Mucosa of descending colon (tissue), 3 donors: Measurements from ENCODE around the gene SOX8. TPM values are rescaled to one million over a fixed set of nuclear protein-coding genes. Genes with fewer than 3 reads are reported as not detected.

Source experiments
- ATAC-seq: fragments of 200-7000 bp; cut with Tn5 transposase; one replicate; pipeline ENCODE4 v1.9.1; 2020; ENCODE audit warnings: mild to moderate bottlenecking, moderate library complexity
- DNase-seq, 3 donors: peaks; one replicate each; pipeline ENCODE4 v3.0.0-alpha.2; 2020
- H3K36me3 ChIP-seq: fragments of 200-600 bp; one replicate; pipeline ENCODE4 v1.8.0; 2021; ENCODE audit warnings: low read depth, mild to moderate bottlenecking
- H3K4me1 ChIP-seq: fragments of 200-600 bp; one replicate; pipeline ENCODE4 v1.8.0; 2021; ENCODE audit warnings: low read depth, mild to moderate bottlenecking
- H3K4me3 ChIP-seq: fragments of 200-600 bp; one replicate; pipeline ENCODE4 v1.8.0; 2021; ENCODE audit warnings: mild to moderate bottlenecking
- H3K9me3 ChIP-seq: fragments of 200-600 bp; one replicate; pipeline ENCODE4 v1.8.0; 2021; ENCODE audit warnings: mild to moderate bottlenecking
- CTCF ChIP-seq: fragments of 200-600 bp; IDR thresholded peaks from one replicate; pipeline ENCODE4 v1.8.0; 2022; ENCODE audit warnings: antibody characterized with exemption, mild to moderate bottlenecking
- intact Hi-C, 2 donors: fragments of 100-400 bp; cut with DNase I in 1 of 2; cut with micrococcal nuclease in 1 of 2; formaldehyde crosslinking; loops; one replicate each; pipeline versions ENCODE4 v1.11.0 to v1.11.1; 2022; cut with DNase I, micrococcal nuclease
- total RNA-seq, 3 donors: library from RNA; stranded (reverse); fragmentation: NEBNext Ultra II Directional in 2 of 3; extraction: Animal tissue kit (Norgen Biotek cat#: 25700) in 2 of 3; gene quantifications; one replicate each; pipeline versions ENCODE4 v1.2.1 to v1.2.4, GENCODE V29; 2021 to 2023
- donor health status: DM: no; HTN: no; CAD: no; lungs with moderate emphysema.
- donor health status: DM: no; HTN: no; CAD: no.
- donor health status: DM: no; HTN: yes; CAD: no.

SOX8 gene
- total RNA-seq, 3 donors from 2014 or later = 0.67 to 3.1 (median 0.75) TPM

- no peaks in the 10 kb centered on the region for H3K36me3 ChIP-seq
- DNase-seq = no peak
- no peaks in the 10 kb centered on the region for H3K4me1 ChIP-seq
- no peak overlapping the region for H3K4me3 ChIP-seq
- no peak for TF ChIP-seq CTCF
- H3K9me3 ChIP-seq = no peaks in the 10 kb centered on the region
- ATAC-seq = no peak
- intact Hi-C loops = no loop called here
Observed at GRCh38 chr16:988471-989353, 7.1 kb downstream of the SOX8 start.

DNA sequence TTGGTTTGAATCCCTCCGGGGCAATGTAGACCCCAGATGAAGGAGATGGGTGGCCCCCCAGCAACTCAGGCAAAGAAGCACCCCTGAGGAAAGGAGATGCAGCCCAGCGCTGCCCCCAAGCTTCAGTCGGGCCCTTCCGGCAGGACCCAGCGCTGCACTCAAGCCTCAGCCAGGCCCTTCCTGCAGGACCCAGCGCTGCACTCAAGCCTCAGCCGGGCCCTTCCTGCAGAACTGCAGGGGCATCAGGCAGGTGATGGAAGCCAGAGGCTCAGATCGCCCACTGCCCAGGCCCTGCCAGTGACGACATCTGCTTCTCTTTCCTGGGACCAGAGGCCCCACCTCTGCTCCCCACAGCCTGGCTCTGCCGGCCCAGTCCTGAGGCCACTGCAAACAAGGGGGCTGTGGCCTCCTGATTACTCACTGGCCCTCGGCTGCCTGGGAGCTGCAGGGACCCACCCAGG lies 7.8 kb downstream of the SOX8 start:
- H3K4me1 ChIP-seq = no peaks in the 10 kb centered on the region
- intact Hi-C loops = no loop called here
- ATAC-seq (no peak), DNase-seq (no peak)
- H3K4me3 ChIP-seq = no peak overlapping the region
- no peak for TF ChIP-seq CTCF
- H3K9me3 ChIP-seq = no peaks in the 10 kb centered on the region
- H3K36me3 ChIP-seq = no peaks in the 10 kb centered on the region

DNA sequence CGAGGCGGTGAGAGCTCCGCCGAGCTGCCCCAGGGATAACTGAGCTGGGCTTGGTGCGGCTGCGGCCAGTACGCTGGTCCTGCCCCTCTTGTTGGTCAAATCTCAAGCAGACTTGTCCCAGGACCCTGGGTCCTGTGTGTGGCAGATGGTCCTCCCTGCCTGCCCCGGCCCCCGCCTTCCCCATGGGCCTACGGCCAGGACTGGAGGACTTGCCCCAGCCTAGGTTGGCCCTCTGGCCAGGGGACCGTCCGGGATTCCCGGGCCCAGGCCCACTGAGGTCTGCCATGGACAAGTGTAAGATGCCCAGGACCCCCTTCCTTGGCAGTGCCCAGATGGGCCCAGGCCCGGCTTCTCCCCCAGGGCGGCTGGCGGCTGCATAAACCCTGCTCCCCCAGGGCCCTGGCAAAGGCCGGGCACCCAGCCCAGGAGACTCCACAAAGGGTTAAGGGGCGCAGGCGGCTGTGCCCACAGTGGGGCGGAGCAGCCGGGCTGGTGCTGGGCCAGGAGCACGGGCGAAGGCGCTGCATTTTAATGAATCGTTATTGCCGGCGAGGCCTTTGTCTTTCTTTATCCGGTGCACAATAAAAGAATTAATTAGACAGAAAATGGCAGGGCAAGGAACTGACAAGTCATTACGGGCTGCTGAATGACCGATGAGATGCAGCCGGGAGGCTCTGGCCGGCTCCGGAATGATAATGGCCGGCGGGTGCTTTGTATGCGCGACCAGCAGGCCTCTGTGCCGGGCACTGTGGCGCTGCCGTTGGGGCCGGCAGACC lies 9.1 kb downstream of the SOX8 start:
- no peaks in the 10 kb centered on the region for H3K4me1 ChIP-seq
- DNase-seq = no peak
- no peak for ATAC-seq
- intact Hi-C loops = no loop called here
- no peak overlapping the region for H3K4me3 ChIP-seq
- no peaks in the 10 kb centered on the region for H3K36me3 ChIP-seq
- peaks cover 6% of the 10 kb centered on the region for H3K9me3 ChIP-seq
- no peak for TF ChIP-seq CTCF

DNA sequence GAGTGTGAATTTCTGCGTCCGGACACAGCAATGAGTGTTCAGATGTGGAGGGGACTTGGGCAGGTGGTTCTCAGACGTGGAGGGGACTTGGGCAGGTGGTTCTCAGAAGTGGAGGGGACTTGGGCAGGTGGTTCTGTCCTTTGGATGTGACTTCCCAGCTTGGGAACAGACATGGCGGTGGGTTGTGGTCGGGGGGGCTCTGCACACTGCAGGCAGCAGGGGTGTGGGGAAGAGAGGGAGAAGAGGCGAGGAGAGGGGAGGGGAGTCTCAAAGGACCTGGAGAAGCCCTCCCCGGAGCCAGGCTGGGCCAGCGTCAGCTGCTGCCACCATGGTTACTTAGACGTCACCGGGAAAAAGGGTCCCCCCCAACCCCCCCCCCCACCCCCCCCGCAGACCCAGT lies 9.8 kb downstream of the SOX8 start:
- no peak overlapping the region for H3K4me3 ChIP-seq
- intact Hi-C loops = no loop called here
- H3K4me1 ChIP-seq = no peaks in the 10 kb centered on the region
- ATAC-seq (no peak), DNase-seq (no peak)
- peaks cover 6% of the 10 kb centered on the region for H3K9me3 ChIP-seq
- no peaks in the 10 kb centered on the region for H3K36me3 ChIP-seq
- TF ChIP-seq CTCF = no peak

GRCh38 chr16:991773-992172 lies 10.2 kb downstream of the SOX8 start:
- TF ChIP-seq CTCF = no peak
- no peak for DNase-seq
- intact Hi-C loops = no loop called here
- ATAC-seq = no peak
- Histone ChIP-seq H3K9me3 (peaks cover 6% of the 10 kb centered on the region), H3K4me1 (no peaks in the 10 kb centered on the region), H3K4me3 (no peak overlapping the region), H3K36me3 (no peaks in the 10 kb centered on the region)
